ENCODE results near the gene PLCB4. TPM values are rescaled to one million over a fixed set of nuclear protein-coding genes. Genes with fewer than 3 reads are reported as not detected.

Gene PLCB4
- total RNA-seq, 1 experiment from 2014 or later, result 10.1 TPM

GRCh38 chr20:9128568-9128967 lies 59.7 kb downstream of the PLCB4 start:
- WGBS (ENCODE audit: extremely low coverage, insufficient read length, low lambda C conversion rate), result no CpG with 5 or more reads among the region's 3 CpGs
- Histone ChIP-seq H2BK120ac (ENCODE audit: low read depth, low read length, poor library complexity, severe bottlenecking) (no peak overlapping the region), H3K9me3 (ENCODE audit: control insufficient read depth, low read depth, low read length) (peaks cover 8% of the 10 kb centered on the region), H3K56ac (ENCODE audit: insufficient read length, low read depth, low read length) (no peak overlapping the region), H3K4me1 (ENCODE audit: insufficient read depth, low read length) (no peaks in the 10 kb centered on the region), H2AFZ (ENCODE audit: low read length) (no peak overlapping the region), H3K79me2 (ENCODE audit: insufficient read depth, low read length) (no peaks in the 10 kb centered on the region), H4K5ac (ENCODE audit: insufficient read length, low read depth, low read length) (no peak overlapping the region), H3K18ac (ENCODE audit: insufficient read length, low read depth, low read length) (no peak overlapping the region), H2BK20ac (ENCODE audit: low read depth, low read length, poor library complexity, severe bottlenecking) (no peak overlapping the region), H3K14ac (ENCODE audit: insufficient read depth, low read length) (no peak overlapping the region), H4K20me1 (ENCODE audit: control insufficient read depth, insufficient read depth, insufficient read length) (no peaks in the 10 kb centered on the region), H3K23me2 (ENCODE audit: insufficient read length, low read depth, low read length, poor library complexity, severe bottlenecking) (no peaks in the 10 kb centered on the region), H3K4ac (ENCODE audit: low read depth, low read length) (no peak overlapping the region), H3K23ac (ENCODE audit: insufficient read length, low read depth, low read length) (no peak overlapping the region), H3K4me2 (ENCODE audit: insufficient read depth, insufficient read length, low read length) (no peak overlapping the region), H2BK12ac (ENCODE audit: insufficient read length, low read depth, low read length) (no peak overlapping the region), H3T11ph (ENCODE audit: low read length) (no peak overlapping the region), H3K27me3 (ENCODE audit: insufficient read depth, low read length) (no peaks in the 10 kb centered on the region), H4K8ac (replicated peaks; ENCODE audit: insufficient read length, low read depth, low read length) (no peak overlapping the region), H3K27ac (ENCODE audit: insufficient read length, low read depth, low read length) (no peak overlapping the region), H2AK5ac (ENCODE audit: insufficient read length, low read length) (no peak overlapping the region), H4K91ac (ENCODE audit: insufficient read length, low read depth, low read length) (no peak overlapping the region), H3K9ac (ENCODE audit: extremely low read depth, insufficient read length, low read length) (no peak overlapping the region), H2BK15ac (ENCODE audit: low read depth, low read length) (no peak overlapping the region), H3K79me1 (ENCODE audit: insufficient read depth, low read depth, low read length, poor library complexity, severe bottlenecking) (no peaks in the 10 kb centered on the region), H2BK5ac (ENCODE audit: insufficient read length, low read length) (no peak overlapping the region)
- DNase-seq, result no peak
- TF ChIP-seq, protein P1, sequence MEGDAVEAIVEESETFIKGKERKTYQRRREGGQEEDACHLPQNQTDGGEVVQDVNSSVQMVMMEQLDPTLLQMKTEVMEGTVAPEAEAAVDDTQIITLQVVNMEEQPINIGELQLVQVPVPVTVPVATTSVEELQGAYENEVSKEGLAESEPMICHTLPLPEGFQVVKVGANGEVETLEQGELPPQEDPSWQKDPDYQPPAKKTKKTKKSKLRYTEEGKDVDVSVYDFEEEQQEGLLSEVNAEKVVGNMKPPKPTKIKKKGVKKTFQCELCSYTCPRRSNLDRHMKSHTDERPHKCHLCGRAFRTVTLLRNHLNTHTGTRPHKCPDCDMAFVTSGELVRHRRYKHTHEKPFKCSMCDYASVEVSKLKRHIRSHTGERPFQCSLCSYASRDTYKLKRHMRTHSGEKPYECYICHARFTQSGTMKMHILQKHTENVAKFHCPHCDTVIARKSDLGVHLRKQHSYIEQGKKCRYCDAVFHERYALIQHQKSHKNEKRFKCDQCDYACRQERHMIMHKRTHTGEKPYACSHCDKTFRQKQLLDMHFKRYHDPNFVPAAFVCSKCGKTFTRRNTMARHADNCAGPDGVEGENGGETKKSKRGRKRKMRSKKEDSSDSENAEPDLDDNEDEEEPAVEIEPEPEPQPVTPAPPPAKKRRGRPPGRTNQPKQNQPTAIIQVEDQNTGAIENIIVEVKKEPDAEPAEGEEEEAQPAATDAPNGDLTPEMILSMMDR (conservative IDR thresholded peaks at IDR 0.05), result no peak
- Mint-ChIP-seq H3K27ac (no peak overlapping the region), H3K27me3 (ENCODE audit: low read depth) (no peaks in the 10 kb centered on the region), H3K36me3 (ENCODE audit: insufficient read depth in 1 of 3, low read depth in 3 of 3) (peaks cover 0 to 1% (median 0%) of the 10 kb centered on the region in 3 experiments; a peak in 4 of 7 replicates), H3K4me1 (no peaks in the 10 kb centered on the region), H3K9me3 (peaks cover 0 to 8% of the 10 kb centered on the region in 2 experiments; a peak in 3 of 5 replicates), H3K4me3 (no peak overlapping the region)
